EH (cell line): ENCODE measurements around the gene SLC22A23.
"Not testable (repeated sequence)": the region's sequence is repeated elsewhere in the genome, so short reads cannot be mapped to it uniquely, and the experiment has no call there.

ENCODE experiments used
- DNase-seq: peaks from one replicate; pipeline ENCODE4 v3.0.0-alpha.2; 2015; ENCODE audit warnings: low read depth

The SLC22A23 gene

DNA sequence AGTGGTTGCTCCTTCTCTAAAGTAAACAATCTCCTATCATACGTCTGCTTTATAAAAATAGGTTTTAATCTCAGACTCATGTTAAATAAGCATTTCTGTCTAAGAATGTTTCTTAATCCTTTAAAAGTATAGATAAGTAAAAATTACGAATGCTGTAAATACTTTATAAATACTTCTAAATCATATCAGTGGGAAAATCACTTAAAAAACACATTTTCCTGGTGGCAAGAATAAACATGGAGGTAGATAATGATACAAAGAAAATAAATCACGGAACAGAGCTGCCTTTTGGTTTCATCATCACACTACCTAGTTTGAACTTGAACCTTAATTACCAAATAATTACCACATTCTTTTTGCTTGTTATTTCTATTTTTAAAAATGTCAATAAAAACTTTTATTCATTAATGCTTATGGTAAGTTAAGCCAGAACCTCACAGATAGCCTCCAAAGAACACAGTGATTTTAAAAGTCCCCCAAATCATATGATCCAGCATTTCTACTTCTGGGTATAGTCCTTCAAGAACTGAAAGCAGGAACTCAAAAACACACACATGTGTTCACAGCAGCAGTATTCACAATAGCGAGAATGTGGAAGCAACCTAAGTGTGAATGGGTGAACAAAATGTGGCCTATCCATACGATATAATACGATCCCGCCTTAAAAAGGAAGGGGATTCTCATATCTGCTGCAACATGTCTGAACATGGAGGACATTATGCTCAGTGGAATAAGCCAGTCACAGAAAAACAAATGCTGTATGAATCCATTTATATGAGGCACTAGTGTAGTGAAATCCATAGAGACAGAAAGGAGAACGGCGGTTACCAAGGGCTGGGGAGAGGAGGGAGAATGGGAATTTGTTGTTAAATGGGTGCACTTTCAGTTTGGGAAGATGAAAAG is 72.4 kb downstream of the SLC22A23 start:
- DNase-seq = no peak

DNA sequence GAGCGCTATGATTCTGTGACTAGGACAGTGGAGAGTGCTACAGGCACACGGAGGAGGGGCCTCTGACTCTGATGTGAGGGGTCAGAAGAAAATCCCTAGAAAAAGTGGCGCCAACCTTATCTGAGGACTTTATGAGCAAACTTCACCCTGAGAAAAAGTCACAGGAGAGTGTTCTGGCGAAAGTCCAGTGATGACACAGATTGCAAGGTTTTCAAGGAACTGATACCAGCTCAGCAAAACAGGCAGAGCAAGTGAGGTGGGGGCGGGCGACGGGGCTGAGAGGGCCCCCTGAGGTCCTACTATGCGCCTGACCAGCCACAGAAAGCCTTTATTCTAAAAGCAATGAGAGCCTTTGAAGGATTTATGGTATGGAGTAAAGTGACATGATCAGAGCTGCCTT is 73.3 kb downstream of the SLC22A23 start:
- peak; percentile 38 for DNase-seq

DNA sequence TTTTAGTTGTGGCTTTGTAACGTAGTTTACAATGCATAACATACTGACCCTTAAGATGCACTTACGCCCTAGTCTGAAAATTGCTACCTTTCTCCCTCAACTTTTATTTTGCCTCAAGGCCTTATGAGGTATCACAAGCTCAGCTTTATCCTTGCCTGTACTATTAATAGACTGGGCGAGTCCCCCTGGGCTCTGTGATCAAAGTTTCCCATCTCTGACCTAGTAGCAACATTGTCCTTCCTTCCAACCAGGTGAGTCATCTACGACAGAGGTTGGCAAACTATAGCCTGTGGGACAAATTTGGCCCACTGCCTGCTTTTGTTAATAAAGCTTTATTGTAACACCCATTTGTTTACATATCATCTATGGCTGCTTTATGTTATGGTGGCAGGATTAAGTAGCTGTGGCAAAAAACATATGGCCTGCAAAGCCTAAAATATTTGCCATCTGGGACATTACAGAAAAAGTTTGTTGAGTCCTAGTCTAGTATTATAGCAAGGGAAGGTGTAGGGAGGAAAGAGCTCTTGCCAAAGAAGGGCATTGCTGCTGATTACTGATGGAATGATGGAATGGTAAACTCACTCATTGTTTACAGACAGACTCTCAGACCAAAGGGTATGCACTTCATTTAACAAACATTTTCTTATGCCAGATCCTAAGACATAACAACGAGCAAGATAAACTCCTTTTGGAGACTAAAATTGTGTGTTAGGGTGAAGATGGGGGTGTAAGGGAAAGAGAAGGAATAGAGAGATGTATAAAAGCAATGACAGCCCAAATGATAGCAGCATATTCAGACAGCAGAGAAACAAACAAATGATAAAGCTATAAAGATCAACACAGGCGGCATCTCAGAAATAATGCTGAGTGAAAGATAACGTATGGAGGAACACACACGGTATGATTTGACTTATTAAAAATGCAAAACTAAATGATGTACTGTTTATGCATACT is 74.2 kb downstream of the SLC22A23 start:
- DNase-seq = peak; percentile 19

DNA sequence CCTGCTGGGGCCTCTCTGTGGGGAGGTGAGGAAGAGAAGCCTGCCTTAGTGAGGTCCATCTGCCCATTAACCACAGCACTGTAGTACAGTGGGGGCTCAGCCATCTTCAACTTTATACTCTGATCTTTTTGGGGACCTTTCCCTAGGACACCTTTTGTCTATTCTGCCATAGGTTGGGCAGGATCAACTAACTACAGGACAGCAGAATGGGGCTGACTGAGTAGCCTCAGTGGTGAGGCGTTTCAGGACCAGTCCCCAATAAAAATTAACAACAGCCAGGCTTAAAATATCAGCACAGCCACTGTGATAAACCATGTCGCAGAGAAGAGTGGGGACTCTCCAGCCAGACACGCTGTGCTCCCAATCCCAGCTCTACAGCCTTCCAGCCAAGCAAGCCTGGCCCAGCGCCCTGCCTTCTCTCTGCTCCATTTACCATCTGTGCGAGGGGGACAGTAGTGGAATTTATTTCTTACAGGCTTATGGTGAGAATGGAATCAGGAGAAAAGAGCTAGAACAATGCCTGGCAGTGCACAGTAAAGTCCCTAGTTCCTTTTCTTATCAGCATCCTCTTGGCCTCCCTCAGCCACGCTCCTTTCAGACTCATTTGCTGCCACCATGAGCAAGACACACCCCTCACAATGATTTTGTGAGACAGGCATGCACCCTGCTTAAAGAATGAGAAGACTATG is 75.5 kb downstream of the SLC22A23 start:
- DNase-seq = no peak

DNA sequence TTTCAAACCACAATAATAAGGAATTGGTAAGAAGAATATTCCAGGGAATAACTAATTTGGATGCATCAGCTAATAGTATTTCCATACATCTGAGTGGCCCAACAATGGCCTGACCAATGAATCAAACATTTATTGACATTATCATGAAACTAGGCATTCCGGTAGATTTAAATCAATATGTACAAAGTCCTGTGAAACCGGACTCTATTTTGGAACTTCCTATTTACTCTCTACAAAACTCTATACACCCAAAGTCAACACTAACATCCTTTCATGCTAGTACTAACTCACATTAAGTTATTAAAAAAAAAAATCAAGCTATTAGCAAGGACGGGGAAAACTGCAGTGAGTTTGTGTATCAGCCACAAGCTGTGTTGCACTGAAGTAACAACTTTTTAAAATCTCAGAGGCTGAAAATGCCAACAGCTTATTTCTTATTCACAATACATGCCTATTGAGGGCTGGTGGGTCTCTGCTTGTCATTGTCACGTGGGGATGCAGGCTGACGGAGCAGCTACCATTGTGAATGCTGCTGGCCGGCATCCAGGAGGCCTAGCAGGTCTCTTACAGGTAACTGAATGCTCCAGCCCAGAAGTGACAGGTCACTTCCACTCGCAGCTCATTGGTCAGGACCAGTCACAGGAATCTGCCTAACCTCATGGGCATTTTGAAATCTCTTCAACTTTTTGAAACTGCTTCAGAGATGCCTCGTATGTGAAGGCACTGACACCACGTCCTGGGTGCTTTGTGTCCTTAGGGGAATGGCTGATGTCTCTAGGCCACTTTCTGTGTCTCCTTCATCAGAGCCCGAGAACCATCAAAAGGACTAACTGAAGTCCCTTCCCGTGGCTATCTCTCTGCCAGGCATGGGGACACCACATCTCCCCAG is 76.3 kb downstream of the SLC22A23 start:
- no peak for DNase-seq

DNA sequence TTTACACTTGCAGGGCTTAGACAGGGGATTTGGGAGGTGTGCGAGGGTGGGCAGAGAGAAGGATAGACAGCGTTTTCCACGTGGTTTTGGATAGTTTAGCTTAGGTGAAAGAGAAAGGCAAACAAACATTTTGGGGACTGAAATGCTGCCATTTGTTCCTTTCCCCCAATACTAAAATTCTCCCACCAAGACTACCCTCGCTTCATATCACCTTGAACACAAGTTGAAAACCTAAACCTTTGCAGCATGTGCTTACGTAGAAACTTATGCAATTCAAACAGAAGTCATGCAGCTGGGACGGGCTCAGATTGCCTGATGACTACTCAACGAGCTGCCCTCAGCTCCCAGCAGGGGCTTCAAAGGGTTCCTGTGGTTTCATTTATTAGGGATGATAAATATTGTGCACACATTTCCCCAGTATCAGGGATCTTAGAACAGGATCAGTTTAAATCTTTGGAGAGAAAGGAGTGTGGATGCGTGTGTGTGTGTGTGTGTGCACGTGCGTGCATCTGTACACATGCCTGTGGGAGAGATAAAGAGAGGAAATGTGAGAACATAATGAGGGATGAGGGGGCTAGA is 77.3 kb downstream of the SLC22A23 start:
- DNase-seq = no peak

DNA sequence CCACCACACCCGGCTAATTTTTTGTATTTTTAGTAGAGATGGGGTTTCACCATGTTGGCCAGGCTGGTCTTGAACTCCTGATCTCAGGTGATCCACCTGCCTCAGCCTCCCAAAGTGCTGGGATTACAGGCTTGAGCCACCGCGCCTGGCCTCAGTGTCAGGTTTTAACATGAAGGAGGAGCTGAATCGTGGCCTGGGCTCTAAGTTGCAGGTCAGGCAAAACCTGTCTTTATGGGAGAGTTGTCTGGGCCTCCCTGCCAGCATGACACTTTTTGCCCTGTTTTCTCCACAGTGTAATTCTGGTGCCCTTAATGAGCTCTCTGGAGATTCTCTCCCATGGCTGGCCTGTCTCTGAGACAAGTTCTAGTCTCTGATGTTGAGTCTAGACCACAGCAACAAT is 78.0 kb downstream of the SLC22A23 start:
- DNase-seq = not testable (repeated sequence)

DNA sequence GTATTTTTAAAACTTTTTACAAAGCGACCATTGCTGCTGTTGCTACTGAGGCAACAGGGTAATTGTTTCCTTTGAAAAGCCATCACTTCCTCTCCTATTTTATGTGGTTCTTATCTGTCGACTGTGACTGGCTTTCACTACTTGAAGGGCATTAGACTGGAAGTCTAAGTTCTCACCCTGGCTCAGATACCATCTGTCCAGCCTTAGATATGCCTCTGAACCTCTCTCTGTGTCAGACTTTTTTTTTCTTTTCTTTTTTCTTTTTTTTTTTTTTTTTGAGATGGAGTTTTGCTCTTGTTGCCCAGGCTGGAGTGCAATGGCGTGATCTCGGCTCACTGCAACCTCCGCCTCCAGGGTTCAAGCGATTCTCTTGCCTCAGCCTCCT is 78.5 kb downstream of the SLC22A23 start:
- not testable (repeated sequence) for DNase-seq

DNA sequence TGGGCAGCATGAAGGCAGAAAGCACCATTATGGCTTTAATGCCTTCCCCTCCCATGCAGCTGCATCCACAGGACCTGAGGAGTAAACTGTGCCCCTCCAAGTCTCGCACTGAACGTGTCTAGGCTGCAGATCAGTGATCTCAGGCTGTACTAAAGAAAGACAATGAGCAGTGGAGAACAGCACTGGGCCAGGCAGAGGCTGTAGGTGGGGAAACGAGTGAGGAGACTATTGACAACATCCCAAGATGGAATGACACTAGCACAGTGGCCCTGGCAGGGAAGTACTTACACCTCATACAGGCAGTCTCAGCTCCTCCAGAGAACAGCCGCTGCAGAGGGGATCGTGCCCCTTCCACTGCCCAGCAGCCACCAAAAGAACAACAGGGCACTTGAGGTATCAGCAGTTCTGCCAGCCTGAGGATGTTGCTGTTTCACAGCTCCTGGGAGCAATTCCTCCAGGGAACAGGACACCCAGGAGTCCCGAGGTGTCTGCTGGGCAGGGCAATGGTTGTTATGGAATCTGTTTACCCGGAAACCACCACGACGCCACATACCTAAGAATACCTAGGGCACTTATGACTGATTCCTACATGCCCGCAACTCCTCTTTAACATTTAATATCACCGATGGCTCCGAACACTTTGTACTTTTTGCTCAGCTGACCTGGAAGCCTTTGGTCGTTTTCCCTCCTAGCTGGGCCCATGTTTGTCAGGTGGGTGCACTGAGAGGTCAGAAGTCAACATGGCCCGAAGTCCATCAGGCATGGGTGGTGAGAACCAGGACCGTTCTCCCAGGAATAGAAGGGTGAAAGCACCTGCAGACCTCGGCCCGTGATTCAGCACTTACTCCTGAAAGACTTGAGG is 79.1 kb downstream of the SLC22A23 start:
- DNase-seq = no peak

DNA sequence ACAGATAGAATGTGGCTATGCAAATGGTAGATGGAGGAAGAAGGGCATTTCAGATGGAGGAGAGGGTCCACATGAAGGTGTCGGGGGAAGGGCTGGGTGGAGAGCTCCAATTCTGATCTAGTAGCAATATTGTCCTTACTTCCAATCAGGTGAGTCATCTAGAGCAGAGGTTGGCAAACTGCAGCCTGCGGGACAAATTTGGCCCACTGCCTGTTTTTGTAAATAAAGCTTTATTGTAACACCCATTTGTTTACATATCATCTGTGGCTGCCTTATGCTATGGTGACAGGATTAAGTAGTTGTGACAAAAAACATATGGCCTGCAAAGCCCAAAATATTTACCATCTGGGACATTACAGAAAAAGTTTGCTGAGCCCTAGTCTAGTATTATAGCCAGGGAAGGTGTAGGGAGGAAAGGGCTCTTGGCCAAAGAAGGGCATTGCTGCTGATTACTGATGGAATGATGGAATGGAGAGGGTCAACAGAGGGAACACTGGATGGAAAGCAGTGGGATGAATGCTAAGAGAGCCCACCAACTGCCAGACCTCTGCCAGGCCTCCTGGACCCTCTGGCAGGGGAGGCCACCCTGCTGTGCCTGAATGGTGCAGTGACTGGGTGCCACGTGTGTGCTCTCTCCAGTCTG is 79.8 kb downstream of the SLC22A23 start:
- no peak for DNase-seq

DNA sequence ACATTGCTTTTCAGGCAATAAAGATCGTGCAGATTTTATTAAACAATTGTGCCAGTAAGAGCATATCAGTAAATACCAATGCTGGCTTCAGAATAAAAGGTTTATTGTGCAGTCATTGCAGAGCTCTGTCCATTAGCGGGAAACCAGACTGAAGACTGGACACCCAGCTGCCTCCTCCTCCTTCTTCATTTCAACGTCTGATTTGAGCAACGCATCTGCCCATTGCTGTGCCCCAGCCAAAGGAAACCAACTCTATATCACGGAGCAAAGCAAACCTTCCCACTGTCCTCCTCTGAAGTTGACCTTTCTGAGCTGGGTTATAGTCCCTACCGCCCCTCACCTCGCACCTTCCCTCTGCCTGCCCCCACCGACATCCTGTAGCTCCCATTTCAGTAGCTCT is 80.8 kb downstream of the SLC22A23 start:
- DNase-seq = no peak

DNA sequence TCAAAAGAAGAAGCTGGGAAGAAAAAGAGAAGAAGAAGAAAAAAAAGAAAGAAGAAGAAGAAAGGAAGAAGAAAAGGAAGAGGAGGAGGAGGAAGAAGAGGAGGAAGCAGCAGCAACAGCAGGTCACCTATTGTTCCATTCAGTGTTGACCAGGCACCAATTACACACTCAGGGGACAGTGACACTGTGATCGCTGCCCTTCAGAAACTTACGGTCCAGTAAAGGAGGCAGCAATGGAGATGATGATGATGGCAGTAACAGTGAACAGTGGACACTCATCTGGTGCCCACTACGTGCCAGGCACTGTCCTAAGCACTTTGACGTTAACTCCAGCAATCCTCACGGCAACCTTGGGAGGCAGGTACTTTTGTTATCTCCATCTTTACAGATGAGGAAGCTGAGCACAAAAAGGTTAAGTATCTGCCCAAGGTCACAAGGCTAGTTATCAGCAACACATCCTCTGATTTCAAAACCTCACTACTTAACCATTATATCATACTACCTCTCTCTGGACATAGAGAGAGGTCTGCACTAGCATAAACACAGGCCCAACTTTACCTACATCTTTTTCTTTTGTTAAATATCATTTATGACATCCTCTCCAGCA is 83.2 kb downstream of the SLC22A23 start:
- no peak for DNase-seq

DNA sequence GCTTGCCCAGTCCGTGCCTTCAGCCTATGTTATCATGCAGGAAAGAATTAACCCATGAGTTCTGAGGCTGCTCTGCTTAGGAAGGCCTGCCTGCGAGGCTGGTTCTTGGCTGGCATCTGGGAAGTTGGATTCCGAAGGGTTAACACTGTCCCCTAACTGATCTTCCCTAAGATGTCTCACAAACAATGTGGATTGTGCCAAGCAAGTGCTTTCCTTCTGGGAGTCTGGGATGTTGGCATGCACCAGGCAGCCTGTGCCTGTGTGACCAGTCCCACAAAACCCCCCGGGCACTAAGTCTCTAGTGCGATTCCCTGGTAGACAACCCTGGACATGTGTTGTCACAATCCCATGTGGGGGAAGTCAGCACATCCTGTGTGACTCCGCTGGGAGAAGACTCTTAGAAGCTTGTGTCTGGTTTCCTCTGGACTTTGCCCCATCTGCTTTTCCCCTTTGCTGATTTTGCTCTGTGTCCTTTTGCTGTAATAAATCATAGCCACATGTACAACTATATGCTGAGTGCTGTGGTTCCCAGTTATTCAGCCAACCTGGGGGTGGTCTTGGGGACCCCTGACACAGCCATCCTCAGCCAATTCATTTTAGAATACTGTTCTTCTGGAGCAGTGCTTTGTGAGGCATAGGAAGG is 83.8 kb downstream of the SLC22A23 start:
- no peak for DNase-seq

DNA sequence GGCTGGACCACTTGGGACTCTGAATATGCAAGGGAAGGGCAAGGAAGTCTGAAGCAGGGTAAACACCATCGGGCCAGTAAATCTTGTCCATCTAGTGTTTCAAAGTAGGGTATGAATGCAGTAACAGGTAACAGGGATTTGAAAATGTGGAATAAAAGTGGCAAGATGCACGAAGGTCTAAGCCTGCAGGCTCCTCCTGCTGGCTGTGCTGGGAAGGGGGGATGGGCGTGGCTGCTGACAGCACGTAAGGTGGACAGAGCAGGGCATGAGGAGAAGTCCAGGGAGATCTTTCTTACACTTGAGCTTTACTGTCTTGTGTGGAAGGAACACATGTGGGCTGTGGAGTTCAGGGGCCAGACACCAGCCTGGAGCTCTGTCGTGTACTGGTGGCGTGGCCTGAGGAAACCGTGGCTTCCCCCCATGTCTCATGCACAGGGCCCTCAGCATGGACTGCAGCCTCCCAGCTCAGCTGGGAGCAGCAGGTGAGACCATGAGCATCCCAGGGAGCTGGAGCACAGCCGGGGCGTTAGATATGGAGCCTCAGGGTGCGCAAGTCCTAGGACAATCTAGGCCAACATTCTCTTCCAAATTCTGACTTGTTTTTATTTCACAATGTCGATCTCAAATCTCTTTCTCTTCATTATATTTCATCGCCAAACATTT is 84.5 kb downstream of the SLC22A23 start:
- no peak for DNase-seq

DNA sequence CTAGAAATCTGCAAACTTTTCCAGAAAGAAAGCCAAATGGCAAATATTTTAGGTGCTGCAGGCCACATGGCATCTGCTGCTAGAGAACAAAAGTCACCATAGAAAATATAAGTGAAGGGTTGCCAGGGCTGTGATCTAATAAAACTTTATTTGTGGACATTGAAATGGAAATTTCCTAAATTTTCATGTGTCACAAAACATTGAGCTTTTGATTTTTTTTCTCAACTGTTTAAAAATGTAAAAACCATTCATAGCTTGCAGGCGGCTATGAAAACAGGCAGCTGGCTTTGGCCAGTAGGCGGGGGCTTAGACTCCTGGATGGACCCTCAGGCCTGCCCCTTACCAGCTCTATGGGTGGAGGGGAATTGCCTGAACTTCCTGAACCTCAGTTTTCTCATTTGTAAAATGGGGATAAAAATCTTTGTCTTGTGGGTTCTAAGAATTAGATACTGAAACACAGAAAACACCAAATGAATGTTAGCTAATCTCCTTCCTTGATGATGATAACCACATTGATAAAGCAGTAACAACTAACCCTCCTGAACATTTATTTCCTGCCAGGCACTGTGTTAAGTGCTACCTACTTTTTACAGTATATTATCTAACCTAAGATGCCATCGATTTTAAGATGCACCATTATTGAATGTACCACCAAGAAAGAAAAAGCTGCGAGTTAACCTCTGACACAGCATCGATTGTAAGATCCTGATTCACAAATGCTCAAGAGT is 85.5 kb downstream of the SLC22A23 start:
- DNase-seq = no peak

DNA sequence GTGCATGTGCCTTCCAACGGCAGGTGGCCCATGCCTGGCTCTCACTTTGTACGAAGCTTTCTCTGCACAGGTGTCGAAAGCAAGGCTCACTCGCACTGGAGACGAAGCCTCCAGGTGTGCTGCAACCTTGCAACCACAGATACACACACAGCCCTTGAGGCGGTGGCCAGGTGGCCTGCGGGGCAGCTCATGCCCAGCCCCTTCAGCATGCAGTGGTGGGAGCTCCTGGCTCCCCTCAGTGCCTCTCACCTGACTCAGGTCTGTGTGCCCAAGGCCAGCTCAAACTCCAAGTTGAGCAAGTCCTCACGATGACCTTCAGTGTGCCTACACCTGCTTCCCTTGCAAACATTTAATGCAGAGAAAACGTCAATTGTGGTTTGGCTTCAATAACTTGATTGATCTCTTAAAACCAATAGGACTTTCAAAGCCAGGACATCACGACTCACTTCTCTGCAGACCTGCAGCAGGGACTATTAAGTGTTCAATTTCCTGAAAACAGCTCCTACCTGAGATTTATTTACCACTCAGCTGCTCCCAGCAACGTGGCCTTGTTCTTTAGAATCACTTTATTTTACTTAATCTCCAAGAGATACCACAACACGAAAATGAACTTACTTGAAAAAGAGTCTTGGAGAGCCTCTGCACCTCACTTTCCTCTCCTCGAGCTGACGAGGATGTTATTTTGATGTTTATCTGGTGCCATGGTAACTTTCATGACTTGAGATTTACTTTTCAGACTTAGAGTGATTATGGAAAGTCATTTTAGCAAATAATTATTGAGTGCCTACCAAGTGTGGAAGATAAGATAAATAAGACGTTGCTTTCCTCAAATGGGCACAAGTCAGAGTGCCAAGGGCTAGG is 86.3 kb downstream of the SLC22A23 start:
- no peak for DNase-seq
